Measurements from ENCODE around the gene EIF4E3.

GRCh38 chr3:71645140-71645539 is 80.1 kb downstream of the EIF4E3 start:
- TF ChIP-seq POLR2A (IDR thresholded peaks at IDR 0.05) (no peak), CTCF (IDR thresholded peaks at IDR 0.05) (no peak)

Measured in body of pancreas (tissue), 4 donors.